ENCODE measurements around the gene FALEC. TPM values are rescaled to one million over a fixed set of nuclear protein-coding genes. Genes with fewer than 3 reads are reported as not detected.

Gene FALEC
- total RNA-seq, 4 donors from 2014 or later, result not detected

- 74 to 87% methylated on average over 2 of the region's 2 CpGs for WGBS, 2 donors (ENCODE audit: low coverage in 1 of 2)
- no peaks in the 10 kb centered on the region for H3K36me3 ChIP-seq
- H3K27ac ChIP-seq, result no peak overlapping the region
Observed at GRCh38 chr1:150582371-150582770, 66.8 kb downstream of the FALEC start.

More at GRCh38 chr1:150582371-150582770, 66.8 kb downstream of the FALEC start:
- Histone ChIP-seq H3K27me3 (no peaks in the 10 kb centered on the region), H3K9me3 (no peaks in the 10 kb centered on the region), H3K4me1 (peaks cover 0 to 15% (median 8%) of the 10 kb centered on the region in 4 donors), H3K4me3 (no peak overlapping the region)
- in situ Hi-C loops (cut with MboI; ENCODE audit: low pct_ligation_motif_present in 1 of 4, low pct_unique_long_range_greater_than_20kb in 1 of 4, low sequenced_read_pairs in 3 of 4) (no loop called here), intact Hi-C loops (cut with DNase I; ENCODE audit: low total_unique reads) (no loop called here)
- TF ChIP-seq CTCF (IDR thresholded peaks at IDR 0.05) (no peak), POLR2AphosphoS5 (IDR thresholded peaks at IDR 0.05) (no peak), POLR2A (IDR thresholded peaks at IDR 0.05) (no peak), EP300 (IDR thresholded peaks at IDR 0.05; ENCODE audit: low read depth) (no peak)
- DNase-seq, result no peak

Small RNA genes within 50 kb of the gene (small RNA-seq; reads per million reads assigned to genes)
- gene MIR4257 (0 reads per million in 4 donors), gene RN7SL473P (0 to 0.12 (median 0) reads per million in 4 donors), gene RN7SL600P (0 to 0.24 (median 0.09) reads per million in 4 donors)

Other genes starting within 250 kb of the FALEC start
- 100 to 1,000 TPM in 3 of 4 donors, 10 to 100 TPM in 1; 86.8 to 162 (median 113) TPM for gene APH1A, start 246.7 kb upstream of the FALEC start, total RNA-seq
- 10 to 100 TPM in 1 of 4 donors, 1 to 10 TPM in 2, not detected in 1; 4.4 to 11.1 (median 4.8) TPM for gene C1orf54, start 243.0 kb upstream of the FALEC start, total RNA-seq
- gene CIART, start 233.2 kb upstream of the FALEC start, total RNA-seq, result 1 to 10 TPM in 3 of 4 donors, under 1 TPM in 1; 0.60 to 4.5 (median 1.5) TPM
- gene MRPS21, start 221.9 kb upstream of the FALEC start, total RNA-seq, result 10 to 100 TPM in 3 of 4 donors, 1 to 10 TPM in 1; 8.6 to 31.6 (median 25.7) TPM
- gene PRPF3, start 194.2 kb upstream of the FALEC start, total RNA-seq, result 100 to 1,000 TPM in 1 of 4 donors, 10 to 100 TPM in 3; 55.3 to 126 (median 65.2) TPM
- 10 to 100 TPM; 18.7 to 36.4 (median 26.1) TPM for gene RPRD2, start 151.6 kb upstream of the FALEC start, total RNA-seq
- 10 to 100 TPM in 2 of 4 donors, 1 to 10 TPM in 2; 2.8 to 22.7 (median 9.0) TPM for gene TARS2, start 28.3 kb upstream of the FALEC start, total RNA-seq
- 1 to 10 TPM; 1.5 to 5.4 (median 3.3) TPM for gene ECM1, start 7.6 kb upstream of the FALEC start, total RNA-seq
- gene ADAMTSL4, start 33.7 kb downstream of the FALEC start, total RNA-seq, result 10 to 100 TPM in 3 of 4 donors, 1 to 10 TPM in 1; 7.2 to 26.2 (median 16.3) TPM
- 100 to 1,000 TPM; 176 to 395 (median 269) TPM for gene MCL1, start 63.9 kb downstream of the FALEC start, total RNA-seq
- gene ENSA, start 113.9 kb downstream of the FALEC start, total RNA-seq, result 100 to 1,000 TPM; 111 to 174 (median 158) TPM
- gene GOLPH3L, start 181.4 kb downstream of the FALEC start, total RNA-seq, result 10 to 100 TPM; 12.7 to 61.0 (median 34.7) TPM
- 1 to 10 TPM in 1 of 4 donors, under 1 TPM in 1, not detected in 2; 0.41 to 1.6 TPM for gene HORMAD1, start 205.1 kb downstream of the FALEC start, total RNA-seq